Esophagus squamous epithelium (tissue), 5 donors: ENCODE measurements around the gene SHISA2. TPM values are rescaled to one million over a fixed set of nuclear protein-coding genes. Genes with fewer than 3 reads are reported as not detected.
"Not testable (repeated sequence)": the region's sequence is repeated elsewhere in the genome, so short reads cannot be mapped to it uniquely, and the experiment has no call there.

Source experiments
- DNase-seq: peaks from one replicate; lab custom pipeline; 2025; lab: John Stamatoyannopoulos, UW
- H3K27ac ChIP-seq, 4 donors: fragments of 200-600 bp; sonication (generic); one replicate each; pipeline ENCODE4 v1.5.1; 2016 to 2019; ENCODE audit warnings: mild to moderate bottlenecking in 1 of 4
- H3K27me3 ChIP-seq, 4 donors: fragments of 200-600 bp; sonication (generic); 1 replicate in 3 of 4; 2 replicates in 1 of 4; pipeline versions ENCODE4 v1.5.1 to v1.6.0; 2017 to 2021; ENCODE audit warnings: antibody characterized with exemption in 1 of 4
- H3K36me3 ChIP-seq, 3 donors: fragments of 200-600 bp; sonication (generic); one replicate each; pipeline ENCODE4 v1.5.1; 2016 to 2019
- H3K4me1 ChIP-seq, 3 donors: fragments of 200-600 bp; sonication (generic); one replicate each; pipeline ENCODE4 v1.5.1; 2017 to 2019
- H3K4me3 ChIP-seq, 4 donors: fragments of 200-600 bp; sonication (generic); 1 replicate in 3 of 4; 2 replicates in 1 of 4; pipeline ENCODE4 v1.5.1; 2016 to 2019; ENCODE audit warnings: mild to moderate bottlenecking in 2 of 4, moderate library complexity in 1 of 4
- H3K9me3 ChIP-seq, 3 donors: fragments of 200-600 bp; sonication (generic); one replicate each; pipeline ENCODE4 v1.5.1; 2016 to 2019
- POLR2A ChIP-seq, 4 donors: fragments of 450-650 bp; IDR thresholded peaks; one replicate each; pipeline ENCODE4 v1.6.1; 2017; ENCODE audit warnings: antibody characterized with exemption in 4 of 4, mild to moderate bottlenecking in 4 of 4, moderate library complexity in 3 of 4
- WGBS, 2 donors: methylation state at CpG; one replicate each; pipeline ENCODE4 v1.1.5; 2018; 5-methylcytosine and 5-hydroxymethylcytosine counted together
- intact Hi-C: fragments of 100-400 bp; cut with DNase I; formaldehyde crosslinking; loops from one replicate; pipeline ENCODE4 v1.15.0; 2022
- total RNA-seq, 4 donors: library from RNA; depleted of rRNA; stranded (reverse); fragments of >200 nt; gene quantifications; one replicate each; pipeline ENCODE4 v1.1.0, GENCODE V29; 2016
- TF ChIP-seq, protein P1 (sequence below), 6 experiments: fragments of 450-650 bp in 4 of 6; fragments of 200-600 bp in 2 of 6; sonication (generic) in 2 of 6; IDR thresholded peaks; one replicate each; pipeline ENCODE4 v1.5.1; 2016 to 2019; ENCODE audit warnings: antibody characterized with exemption in 6 of 6, mild to moderate bottlenecking in 4 of 6, moderate library complexity in 4 of 6
- donor health status: DM: yes; HTN: yes; CAD: no.

SHISA2 gene
- under 1 TPM in 2 of 4 donors, not detected in 2; 0.23 to 0.38 TPM for total RNA-seq

GRCh38 chr13:26051657-26052311 is at the start of gene SHISA2:
Gene SHISA2, minus strand, starts transcription at chr13:26052016. Its CDS starts 1,041 bp downstream, at chr13:26050975.
- intact Hi-C loops, result no loop called here
- DNase-seq, result no peak
- H3K27ac ChIP-seq, result peak within 1 kb of the TSS in 1 of 4 donors; percentile 36
- peaks cover 12 to 86% (median 16%) of the 10 kb centered on the region in 4 donors for H3K27me3 ChIP-seq
- H3K4me3 ChIP-seq, result peak within 1 kb of the TSS; percentile 22 to 66 (median 41)
- H3K36me3 ChIP-seq, result no peaks in the 10 kb centered on the region
- peaks cover 5 to 34% (median 11%) of the 10 kb centered on the region in 3 donors for H3K4me1 ChIP-seq
- WGBS, 2 donors, result 0 to 3% methylated on average over 3 to 31 of the region's 72 CpGs
- TF ChIP-seq, protein P1, sequence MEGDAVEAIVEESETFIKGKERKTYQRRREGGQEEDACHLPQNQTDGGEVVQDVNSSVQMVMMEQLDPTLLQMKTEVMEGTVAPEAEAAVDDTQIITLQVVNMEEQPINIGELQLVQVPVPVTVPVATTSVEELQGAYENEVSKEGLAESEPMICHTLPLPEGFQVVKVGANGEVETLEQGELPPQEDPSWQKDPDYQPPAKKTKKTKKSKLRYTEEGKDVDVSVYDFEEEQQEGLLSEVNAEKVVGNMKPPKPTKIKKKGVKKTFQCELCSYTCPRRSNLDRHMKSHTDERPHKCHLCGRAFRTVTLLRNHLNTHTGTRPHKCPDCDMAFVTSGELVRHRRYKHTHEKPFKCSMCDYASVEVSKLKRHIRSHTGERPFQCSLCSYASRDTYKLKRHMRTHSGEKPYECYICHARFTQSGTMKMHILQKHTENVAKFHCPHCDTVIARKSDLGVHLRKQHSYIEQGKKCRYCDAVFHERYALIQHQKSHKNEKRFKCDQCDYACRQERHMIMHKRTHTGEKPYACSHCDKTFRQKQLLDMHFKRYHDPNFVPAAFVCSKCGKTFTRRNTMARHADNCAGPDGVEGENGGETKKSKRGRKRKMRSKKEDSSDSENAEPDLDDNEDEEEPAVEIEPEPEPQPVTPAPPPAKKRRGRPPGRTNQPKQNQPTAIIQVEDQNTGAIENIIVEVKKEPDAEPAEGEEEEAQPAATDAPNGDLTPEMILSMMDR (IDR thresholded peaks at IDR 0.05), result no peak
- TF ChIP-seq POLR2A (IDR thresholded peaks at IDR 0.05), result peak in 2 of 4 donors; percentile 24 to 26
- no peaks in the 10 kb centered on the region for H3K9me3 ChIP-seq

DNA sequence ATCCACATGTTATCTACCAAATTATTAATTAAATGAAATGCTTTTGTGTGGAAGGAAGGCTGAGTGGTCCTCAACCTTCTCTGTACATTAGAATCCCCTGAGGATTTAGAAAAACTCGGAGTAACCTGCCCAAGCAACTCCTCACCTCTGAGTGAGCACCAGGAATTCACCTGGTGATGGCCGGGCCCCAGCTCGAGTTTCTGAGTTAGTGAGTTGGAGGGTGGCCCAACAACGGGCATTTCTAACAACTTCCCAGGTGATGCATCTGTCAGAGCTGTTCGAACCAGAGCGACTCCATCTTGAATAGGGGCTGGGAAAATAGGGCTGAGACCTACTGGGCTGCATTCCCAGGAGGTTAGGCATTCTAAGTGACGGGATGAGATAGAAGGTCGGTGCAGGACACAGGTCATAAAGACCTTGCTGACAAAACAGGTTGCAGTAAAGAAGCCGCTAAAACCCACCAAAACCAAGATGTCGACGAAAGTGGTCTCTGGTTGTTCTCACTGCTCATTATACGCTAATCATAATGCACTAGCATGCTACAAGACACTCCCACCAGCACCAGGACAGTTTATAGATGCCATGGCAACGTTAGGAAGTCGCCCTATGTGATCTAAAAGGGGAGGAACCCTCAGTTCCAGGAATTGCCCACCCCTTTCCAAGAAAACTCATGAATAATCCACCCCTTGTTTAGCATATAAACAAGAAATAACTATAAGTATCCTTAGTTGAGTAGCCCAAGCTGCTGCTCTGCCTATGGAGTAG is 44.2 kb upstream of the SHISA2 start:
- 64 to 74% methylated on average over 11 to 14 of the region's 14 CpGs for WGBS, 2 donors
- H3K36me3 ChIP-seq, result no peaks in the 10 kb centered on the region
- H3K4me3 ChIP-seq, result no peak overlapping the region
- DNase-seq, result no peak
- H3K4me1 ChIP-seq, result no peaks in the 10 kb centered on the region
- no peaks in the 10 kb centered on the region for H3K9me3 ChIP-seq
- H3K27me3 ChIP-seq, result peaks cover 0 to 6% (median 0%) of the 10 kb centered on the region in 4 donors
- no peak for TF ChIP-seq POLR2A (IDR thresholded peaks at IDR 0.05)
- TF ChIP-seq, protein P1 (IDR thresholded peaks at IDR 0.05), result no peak
- intact Hi-C loops, result no loop called here
- no peak overlapping the region for H3K27ac ChIP-seq

- Histone ChIP-seq H3K9me3 (no peaks in the 10 kb centered on the region), H3K4me3 (no peak overlapping the region), H3K27ac (no peak overlapping the region), H3K36me3 (no peaks in the 10 kb centered on the region), H3K4me1 (no peaks in the 10 kb centered on the region), H3K27me3 (peaks cover 0 to 6% (median 0%) of the 10 kb centered on the region in 4 donors)
- no peak for DNase-seq
- 0 to 12% methylated on average over 1 of the region's 1 CpG for WGBS, 2 donors
- intact Hi-C loops, result no loop called here
- TF ChIP-seq POLR2A (IDR thresholded peaks at IDR 0.05), result no peak
- TF ChIP-seq, protein P1 (IDR thresholded peaks at IDR 0.05), result no peak
Observed at GRCh38 chr13:26095338-26095737, 43.5 kb upstream of the SHISA2 start.

- H3K36me3 ChIP-seq, H3K9me3 ChIP-seq, DNase-seq, H3K4me1 ChIP-seq, intact Hi-C loops, H3K27ac ChIP-seq, H3K4me3 ChIP-seq: not testable (repeated sequence)
- H3K27me3 ChIP-seq, result peaks cover 0 to 48% (median 0%) of the 10 kb centered on the region in 4 donors
- WGBS, 2 donors, result 74% methylated on average over 4 to 5 of the region's 5 CpGs
Observed at GRCh38 chr13:26076821-26077220, 25.0 kb upstream of the SHISA2 start.

DNA sequence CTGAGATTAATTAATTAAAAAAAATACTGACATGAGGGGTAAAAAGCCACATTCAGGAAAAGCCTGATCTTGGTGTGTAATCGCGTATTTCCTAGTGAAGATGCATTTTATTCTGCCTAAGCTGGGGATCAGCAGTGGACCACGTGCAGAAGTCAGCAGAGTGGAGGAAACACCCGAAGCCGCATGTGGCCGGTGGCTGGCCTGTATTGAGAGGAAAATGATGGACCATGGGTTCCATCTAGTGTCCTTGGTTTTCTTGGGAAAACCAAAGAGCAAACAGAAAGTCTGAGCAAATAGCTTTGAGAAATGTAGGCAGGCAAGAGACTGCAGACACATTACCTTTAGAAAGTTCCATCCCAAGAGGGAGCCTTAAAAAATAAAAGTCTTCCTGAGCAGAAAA is 23.7 kb upstream of the SHISA2 start:
- no peak for TF ChIP-seq POLR2A (IDR thresholded peaks at IDR 0.05)
- TF ChIP-seq, protein P1 (IDR thresholded peaks at IDR 0.05), result no peak
- peaks cover 0 to 5% (median 0%) of the 10 kb centered on the region in 3 donors for H3K4me1 ChIP-seq
- peaks cover 0 to 49% (median 0%) of the 10 kb centered on the region in 4 donors for H3K27me3 ChIP-seq
- H3K9me3 ChIP-seq, result no peaks in the 10 kb centered on the region
- no peaks in the 10 kb centered on the region for H3K36me3 ChIP-seq
- WGBS, 2 donors, result 49 to 51% methylated on average over 6 of the region's 6 CpGs
- DNase-seq, result no peak
- intact Hi-C loops, result no loop called here
- no peak overlapping the region for H3K27ac ChIP-seq
- H3K4me3 ChIP-seq, result no peak overlapping the region
